ENCODE data around the gene DEGS2. TPM values are rescaled to one million over a fixed set of nuclear protein-coding genes. Genes with fewer than 3 reads are reported as not detected.

The DEGS2 gene
- total RNA-seq, 1 experiment from 2014 or later: 5.1 TPM

GRCh38 chr14:100104523-100105300 is 54.7 kb downstream of the DEGS2 start:
- DNase-seq: no peak
- intact Hi-C loops (cut with micrococcal nuclease; ENCODE audit: unreplicated experiment): no loop called here

GRCh38 chr14:100104006-100104352 is 55.5 kb downstream of the DEGS2 start:
- H3K27me3 ChIP-seq (replicated peaks; ENCODE audit: control insufficient read depth, insufficient read depth, low read length): no peaks in the 10 kb centered on the region
- no peak overlapping the region for H3K27ac Mint-ChIP-seq (ENCODE audit: unreplicated experiment)
- H3K27me3 Mint-ChIP-seq (ENCODE audit: insufficient read depth, unreplicated experiment): no peaks in the 10 kb centered on the region
- POLR2A ChIA-PET: no interaction called here
- H3K9me3 Mint-ChIP-seq (ENCODE audit: unreplicated experiment): no peaks in the 10 kb centered on the region
- no peaks in the 10 kb centered on the region for H3K4me1 Mint-ChIP-seq (ENCODE audit: low read depth, unreplicated experiment)
- TF ChIP-seq CTCF (IDR thresholded peaks at IDR 0.05; ENCODE audit: insufficient read depth in 1 of 2, low read depth in 1 of 2, low read length in 1 of 2, severe bottlenecking in 1 of 2, unreplicated experiment in 1 of 2): no peak
- H3K4me3 Mint-ChIP-seq (ENCODE audit: unreplicated experiment): no peak overlapping the region
- H3K36me3 Mint-ChIP-seq (ENCODE audit: insufficient read depth, unreplicated experiment): no peaks in the 10 kb centered on the region
- CTCF ChIA-PET: interaction anchor here (0.7 kb wide), 1 partner anchor 880 kb away, joined by 4 read pairs; no protein-coding TSS in a partner anchor
- H3K4me1 ChIP-seq: no peaks in the 10 kb centered on the region
- no peak for DNase-seq
- no TSS peak for BruUV-seq (replicated peaks)
- H3K4me3 ChIP-seq (ENCODE audit: low read depth, low read length): no peak overlapping the region
- intact Hi-C loops (cut with micrococcal nuclease; ENCODE audit: unreplicated experiment): no loop called here
- H3K36me3 ChIP-seq (ENCODE audit: control insufficient read depth, insufficient read depth, low read length): no peaks in the 10 kb centered on the region
- no peaks in the 10 kb centered on the region for H3K9me3 ChIP-seq

More at GRCh38 chr14:100104523-100105300, 54.7 kb downstream of the DEGS2 start:
- no TSS peak for BruUV-seq (replicated peaks)
- H3K9me3 Mint-ChIP-seq (ENCODE audit: unreplicated experiment): no peaks in the 10 kb centered on the region
- CTCF ChIA-PET: interaction anchor here (0.7 kb wide), 1 partner anchor 881 kb away, joined by 4 read pairs; no protein-coding TSS in a partner anchor
- no peak overlapping the region for H3K4me3 Mint-ChIP-seq (ENCODE audit: unreplicated experiment)
- POLR2A ChIA-PET: no interaction called here
- no peaks in the 10 kb centered on the region for H3K27me3 ChIP-seq (replicated peaks; ENCODE audit: control insufficient read depth, insufficient read depth, low read length)
- H3K36me3 ChIP-seq (ENCODE audit: control insufficient read depth, insufficient read depth, low read length): no peaks in the 10 kb centered on the region
- no peak overlapping the region for H3K4me3 ChIP-seq (ENCODE audit: low read depth, low read length)
- TF ChIP-seq CTCF (IDR thresholded peaks at IDR 0.05; ENCODE audit: insufficient read depth in 1 of 2, low read depth in 1 of 2, low read length in 1 of 2, severe bottlenecking in 1 of 2, unreplicated experiment in 1 of 2): no peak
- no peaks in the 10 kb centered on the region for H3K27me3 Mint-ChIP-seq (ENCODE audit: insufficient read depth, unreplicated experiment)
- H3K4me1 ChIP-seq: no peaks in the 10 kb centered on the region
- H3K9me3 ChIP-seq: no peaks in the 10 kb centered on the region
- no peak overlapping the region for H3K27ac Mint-ChIP-seq (ENCODE audit: unreplicated experiment)
- no peaks in the 10 kb centered on the region for H3K36me3 Mint-ChIP-seq (ENCODE audit: insufficient read depth, unreplicated experiment)
- no peaks in the 10 kb centered on the region for H3K4me1 Mint-ChIP-seq (ENCODE audit: low read depth, unreplicated experiment)

GRCh38 chr14:100103250-100104005 is 56.0 kb downstream of the DEGS2 start:
- CTCF ChIA-PET: interaction anchor here (0.7 kb wide), 2 partner anchors 79 to 89 kb away, joined by 3 read pairs; no protein-coding TSS in a partner anchor
- Histone ChIP-seq H3K27me3 (replicated peaks; ENCODE audit: control insufficient read depth, insufficient read depth, low read length) (no peaks in the 10 kb centered on the region), H3K36me3 (ENCODE audit: control insufficient read depth, insufficient read depth, low read length) (no peaks in the 10 kb centered on the region), H3K9me3 (no peaks in the 10 kb centered on the region), H3K4me1 (no peaks in the 10 kb centered on the region), H3K4me3 (ENCODE audit: low read depth, low read length) (no peak overlapping the region)
- no peaks in the 10 kb centered on the region for H3K4me1 Mint-ChIP-seq (ENCODE audit: low read depth, unreplicated experiment)
- H3K36me3 Mint-ChIP-seq (ENCODE audit: insufficient read depth, unreplicated experiment): no peaks in the 10 kb centered on the region
- POLR2A ChIA-PET: no interaction called here
- H3K4me3 Mint-ChIP-seq (ENCODE audit: unreplicated experiment): no peak overlapping the region
- no peaks in the 10 kb centered on the region for H3K9me3 Mint-ChIP-seq (ENCODE audit: unreplicated experiment)
- no peaks in the 10 kb centered on the region for H3K27me3 Mint-ChIP-seq (ENCODE audit: insufficient read depth, unreplicated experiment)
- no peak for DNase-seq
- TF ChIP-seq CTCF (IDR thresholded peaks at IDR 0.05; ENCODE audit: insufficient read depth in 1 of 2, low read depth in 1 of 2, low read length in 1 of 2, severe bottlenecking in 1 of 2, unreplicated experiment in 1 of 2): no peak
- intact Hi-C loops (cut with micrococcal nuclease; ENCODE audit: unreplicated experiment): no loop called here
- BruUV-seq (replicated peaks): no TSS peak
- no peak overlapping the region for H3K27ac Mint-ChIP-seq (ENCODE audit: unreplicated experiment)
